ENCODE data around the gene TMEM178A.

DNA sequence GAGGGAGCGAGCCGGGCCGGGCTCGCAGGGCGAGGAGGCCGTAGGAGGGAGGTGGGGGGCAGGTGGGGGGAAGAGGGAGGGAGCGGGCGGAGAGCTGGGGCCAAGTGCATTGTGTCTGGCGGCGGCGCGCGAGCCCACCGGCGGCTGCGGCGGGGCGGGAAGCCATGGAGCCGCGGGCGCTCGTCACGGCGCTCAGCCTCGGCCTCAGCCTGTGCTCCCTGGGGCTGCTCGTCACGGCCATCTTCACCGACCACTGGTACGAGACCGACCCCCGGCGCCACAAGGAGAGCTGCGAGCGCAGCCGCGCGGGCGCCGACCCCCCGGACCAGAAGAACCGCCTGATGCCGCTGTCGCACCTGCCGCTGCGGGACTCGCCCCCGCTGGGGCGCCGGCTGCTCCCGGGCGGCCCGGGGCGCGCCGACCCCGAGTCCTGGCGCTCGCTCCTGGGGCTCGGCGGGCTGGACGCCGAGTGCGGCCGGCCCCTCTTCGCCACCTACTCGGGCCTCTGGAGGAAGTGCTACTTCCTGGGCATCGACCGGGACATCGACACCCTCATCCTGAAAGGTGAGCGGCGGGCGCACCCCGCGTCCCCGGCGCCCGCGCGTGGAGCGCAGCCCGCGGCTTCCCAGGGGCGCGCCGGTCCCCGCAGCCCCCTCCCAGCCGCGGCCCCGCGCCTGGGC, at the start of gene TMEM178A:
- TF ChIP-seq, protein P1, sequence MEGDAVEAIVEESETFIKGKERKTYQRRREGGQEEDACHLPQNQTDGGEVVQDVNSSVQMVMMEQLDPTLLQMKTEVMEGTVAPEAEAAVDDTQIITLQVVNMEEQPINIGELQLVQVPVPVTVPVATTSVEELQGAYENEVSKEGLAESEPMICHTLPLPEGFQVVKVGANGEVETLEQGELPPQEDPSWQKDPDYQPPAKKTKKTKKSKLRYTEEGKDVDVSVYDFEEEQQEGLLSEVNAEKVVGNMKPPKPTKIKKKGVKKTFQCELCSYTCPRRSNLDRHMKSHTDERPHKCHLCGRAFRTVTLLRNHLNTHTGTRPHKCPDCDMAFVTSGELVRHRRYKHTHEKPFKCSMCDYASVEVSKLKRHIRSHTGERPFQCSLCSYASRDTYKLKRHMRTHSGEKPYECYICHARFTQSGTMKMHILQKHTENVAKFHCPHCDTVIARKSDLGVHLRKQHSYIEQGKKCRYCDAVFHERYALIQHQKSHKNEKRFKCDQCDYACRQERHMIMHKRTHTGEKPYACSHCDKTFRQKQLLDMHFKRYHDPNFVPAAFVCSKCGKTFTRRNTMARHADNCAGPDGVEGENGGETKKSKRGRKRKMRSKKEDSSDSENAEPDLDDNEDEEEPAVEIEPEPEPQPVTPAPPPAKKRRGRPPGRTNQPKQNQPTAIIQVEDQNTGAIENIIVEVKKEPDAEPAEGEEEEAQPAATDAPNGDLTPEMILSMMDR (IDR thresholded peaks at IDR 0.05; ENCODE audit: borderline replicate concordance, extremely low read depth, low read length, poor library complexity, severe bottlenecking): no peak
- no peak for TF ChIP-seq EZH2 (IDR thresholded peaks at IDR 0.05; ENCODE audit: borderline replicate concordance, low read depth, low read length, severe bottlenecking)
